AG09319 (cell line): ENCODE results near the gene LIG3.

Experiments used
- DNase-seq: peaks from one replicate; pipeline ENCODE4 v3.0.0-alpha.2; 2010; ENCODE audit warnings: low read depth; ENCODE audit errors: extremely low read depth
- CTCF ChIP-seq: IDR thresholded peaks from 2 replicates; pipeline ENCODE4 v1.5.1; 2011; ENCODE audit warnings: low read depth, mild to moderate bottlenecking, inconsistent platforms, low read length, moderate library complexity

LIG3 gene

GRCh38 chr17:35016369-35016768 lies 36.1 kb downstream of the LIG3 start:
- TF ChIP-seq CTCF = no peak

GRCh38 chr17:35017021-35017420 lies 36.7 kb downstream of the LIG3 start:
- DNase-seq = no peak
- TF ChIP-seq CTCF = no peak

More at GRCh38 chr17:35016369-35016768, 36.1 kb downstream of the LIG3 start:
- DNase-seq = no peak

DNA sequence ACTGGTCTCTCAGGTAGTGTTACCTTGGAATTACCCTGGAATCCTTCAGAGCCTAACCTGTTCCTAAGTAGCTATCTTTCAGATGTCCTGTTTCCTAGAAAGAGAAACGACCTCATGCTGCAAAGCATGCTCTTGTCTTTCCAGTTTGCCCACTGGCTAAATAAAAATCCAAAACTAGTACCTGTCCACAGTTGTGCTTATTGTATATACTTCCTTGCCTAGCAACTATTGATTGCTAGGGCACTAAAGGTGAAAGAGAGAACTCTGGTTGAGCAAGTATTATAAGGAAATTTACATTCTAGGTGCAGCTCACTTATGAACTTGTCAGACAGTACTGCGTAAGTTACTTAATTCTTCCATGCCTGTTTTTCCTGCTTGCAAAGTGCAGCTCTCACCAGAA lies 38.5 kb downstream of the LIG3 start:
- TF ChIP-seq CTCF = no peak
- no peak for DNase-seq

DNA sequence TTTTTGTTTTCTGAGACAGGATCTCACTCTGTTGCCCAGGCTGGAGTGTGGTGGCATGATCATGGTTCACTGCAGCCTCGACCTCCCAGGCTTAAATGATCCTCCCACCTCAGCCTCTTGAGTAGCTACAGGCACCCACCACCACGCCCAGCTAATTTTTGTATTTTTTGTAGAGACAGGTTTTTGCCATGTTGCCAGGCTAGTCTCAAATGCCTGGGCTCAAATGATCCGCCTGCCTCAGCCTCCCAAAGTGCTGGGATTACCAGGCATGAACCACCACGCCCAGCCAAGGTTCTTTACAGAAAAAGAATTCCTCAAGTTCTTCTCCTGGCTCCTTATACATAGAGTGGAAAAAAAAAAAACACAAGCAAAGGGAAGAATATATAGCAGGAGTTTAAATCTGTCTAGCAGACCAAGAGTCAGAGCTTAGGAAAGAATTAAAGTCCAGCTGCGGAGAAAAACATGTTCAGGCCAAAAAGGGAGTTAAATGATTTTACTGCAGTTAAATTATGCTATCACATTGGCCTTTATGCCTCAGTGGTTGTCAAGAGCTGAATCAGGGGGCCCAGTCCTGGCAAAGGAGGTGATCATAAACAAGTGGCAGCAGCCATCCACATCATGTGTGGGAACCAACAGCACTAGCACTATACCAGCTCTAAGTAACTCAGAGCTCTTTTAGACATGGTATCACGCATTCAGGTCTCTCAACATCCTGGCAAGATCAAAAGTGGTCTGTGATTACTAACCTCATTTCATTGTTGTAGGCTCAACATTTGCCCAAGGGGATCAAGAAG lies 39.3 kb downstream of the LIG3 start:
- no peak for TF ChIP-seq CTCF
- DNase-seq = no peak

DNA sequence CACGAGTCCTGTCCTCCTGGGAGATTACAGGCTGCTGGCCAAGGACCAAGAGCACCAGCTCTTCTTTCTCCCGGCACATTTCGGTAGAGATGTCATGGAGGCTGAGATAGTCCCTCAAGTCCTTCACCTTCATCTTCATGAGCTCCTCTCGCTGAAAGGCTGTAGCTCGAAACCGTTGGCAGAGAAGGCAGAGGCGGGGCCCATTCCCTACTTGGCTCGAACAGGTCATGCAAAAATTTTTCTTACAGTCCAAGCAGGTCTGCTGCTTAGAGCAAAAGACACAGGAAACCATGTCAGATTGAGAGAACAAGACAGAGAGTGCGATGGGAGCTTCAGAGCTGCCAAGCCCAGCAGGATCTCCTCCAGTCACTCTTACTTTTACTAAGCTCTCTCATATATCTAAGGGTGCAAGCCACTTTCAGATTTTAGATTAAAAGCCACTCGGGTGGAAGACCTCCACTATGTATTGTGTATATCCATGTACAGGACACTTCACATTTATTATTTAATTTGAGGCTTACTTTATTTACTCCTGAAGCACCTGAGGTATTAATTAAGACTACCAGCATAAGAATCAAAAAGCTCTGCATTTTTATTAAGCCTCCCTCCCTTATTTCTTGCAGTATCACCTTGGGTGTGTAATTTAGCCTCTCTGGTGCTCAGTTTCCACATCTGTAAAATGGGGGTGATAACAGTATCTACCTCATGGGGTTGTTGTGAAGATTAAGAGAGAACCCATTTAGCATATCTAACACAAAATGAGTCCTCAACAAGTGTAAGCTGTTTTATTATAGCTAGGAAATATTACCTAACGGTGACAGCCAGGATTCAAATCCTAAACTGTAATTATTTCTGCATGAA lies 41.4 kb downstream of the LIG3 start:
- DNase-seq = no peak
- no peak for TF ChIP-seq CTCF

DNA sequence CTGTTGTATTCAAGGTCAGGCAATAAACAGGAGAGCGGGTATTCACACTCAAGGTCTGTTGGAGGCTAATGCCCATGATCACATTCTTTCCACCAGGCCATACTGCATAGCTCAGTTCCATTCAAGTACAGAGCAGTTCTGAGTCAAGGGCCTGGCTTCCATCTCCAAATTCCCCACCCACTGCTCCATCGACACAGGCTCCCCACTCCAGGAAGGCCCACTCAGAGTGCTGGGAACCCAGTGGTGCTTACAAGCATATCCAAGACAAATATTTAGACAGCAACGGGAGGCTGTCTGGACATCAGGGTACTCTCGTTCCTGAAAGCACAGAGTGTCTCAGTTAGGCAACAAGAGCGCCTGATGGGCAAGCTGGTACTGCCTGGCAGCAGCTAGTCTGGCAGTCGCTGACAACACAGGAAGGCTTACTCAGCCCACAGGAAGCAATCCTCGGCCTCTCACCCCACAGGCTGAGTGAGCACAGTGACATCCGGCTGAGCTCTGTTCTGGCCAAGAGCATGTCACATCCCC lies 42.3 kb downstream of the LIG3 start:
- peak; percentile 30 for DNase-seq
- TF ChIP-seq CTCF = no peak

DNA sequence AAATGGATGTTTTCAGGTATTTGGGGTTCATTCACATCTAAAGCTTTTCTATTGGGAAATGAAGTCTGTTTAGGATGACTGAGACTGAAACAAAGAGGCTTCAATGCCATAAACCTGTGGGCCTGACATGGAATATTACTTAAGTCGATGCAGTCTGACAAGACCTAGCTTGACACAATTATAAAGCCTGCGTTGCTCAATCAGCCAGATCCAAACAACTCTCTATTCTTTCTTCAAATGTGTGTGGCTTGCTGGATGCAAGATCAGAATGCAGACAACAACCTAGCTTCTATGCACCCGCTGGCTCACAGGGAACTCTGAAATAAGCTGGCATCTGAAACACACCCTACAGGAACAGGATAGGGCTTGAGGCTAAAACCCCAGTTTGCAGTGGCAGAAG lies 43.2 kb downstream of the LIG3 start:
- no peak for TF ChIP-seq CTCF
- DNase-seq = no peak
